ENCODE results near the gene KIF25. TPM values are rescaled to one million over a fixed set of nuclear protein-coding genes. Genes with fewer than 3 reads are reported as not detected.

KIF25 gene
- total and polyA plus RNA-seq, 4 donors, result 0.05 TPM; not detected in 3

DNA sequence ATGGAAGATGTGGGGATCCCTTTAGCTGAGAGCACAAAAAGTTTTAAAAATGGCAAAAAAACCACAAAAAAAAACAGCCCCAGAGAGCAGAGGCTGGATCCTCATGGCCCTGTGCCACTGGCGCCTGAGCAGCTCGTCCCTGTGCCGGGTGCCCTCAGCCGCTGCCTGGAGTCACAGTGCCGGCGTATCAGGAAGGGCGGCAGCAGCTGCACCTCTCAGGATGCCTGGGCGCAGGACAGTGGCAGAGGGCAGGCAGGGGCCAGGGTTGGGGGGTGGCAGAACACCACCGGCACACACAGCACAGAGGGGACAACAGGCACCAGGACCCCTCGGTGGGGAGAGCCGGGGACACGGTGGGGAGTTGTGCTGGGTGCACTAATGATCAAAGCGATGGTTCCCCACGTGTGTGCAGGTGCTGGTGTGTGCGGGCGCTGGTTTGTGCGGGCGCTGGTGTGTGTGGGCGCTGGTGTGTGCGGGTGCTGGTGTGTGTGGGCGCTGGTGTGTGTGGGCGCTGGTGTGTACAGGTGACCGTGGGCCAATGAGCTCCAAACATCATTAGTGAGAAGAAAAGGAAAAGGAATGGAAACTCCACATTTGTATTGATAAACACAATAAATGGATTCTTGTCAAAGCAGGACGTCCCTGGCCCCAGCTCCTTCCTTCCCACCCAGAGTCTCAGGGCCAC, 83.1 kb downstream of the KIF25 start:
- peaks cover 0 to 10% (median 3%) of the 10 kb centered on the region in 4 donors for H3K4me1 ChIP-seq (ENCODE audit: control insufficient read depth in 4 of 4, insufficient read depth in 4 of 4, low read length in 3 of 4)
- H3K27me3 ChIP-seq (ENCODE audit: control insufficient read depth in 4 of 4, insufficient read depth in 4 of 4, low read length in 3 of 4), result no peaks in the 10 kb centered on the region
- H3K36me3 ChIP-seq (ENCODE audit: control insufficient read depth in 4 of 4, insufficient read depth in 3 of 4, low read depth in 1 of 4, low read length in 3 of 4), result no peaks in the 10 kb centered on the region
- no peak for DNase-seq (ENCODE audit: low spot score)
- no peaks in the 10 kb centered on the region for H3K9me3 ChIP-seq (ENCODE audit: control insufficient read depth in 4 of 4, low read length in 3 of 4)
- TF ChIP-seq, protein P1, sequence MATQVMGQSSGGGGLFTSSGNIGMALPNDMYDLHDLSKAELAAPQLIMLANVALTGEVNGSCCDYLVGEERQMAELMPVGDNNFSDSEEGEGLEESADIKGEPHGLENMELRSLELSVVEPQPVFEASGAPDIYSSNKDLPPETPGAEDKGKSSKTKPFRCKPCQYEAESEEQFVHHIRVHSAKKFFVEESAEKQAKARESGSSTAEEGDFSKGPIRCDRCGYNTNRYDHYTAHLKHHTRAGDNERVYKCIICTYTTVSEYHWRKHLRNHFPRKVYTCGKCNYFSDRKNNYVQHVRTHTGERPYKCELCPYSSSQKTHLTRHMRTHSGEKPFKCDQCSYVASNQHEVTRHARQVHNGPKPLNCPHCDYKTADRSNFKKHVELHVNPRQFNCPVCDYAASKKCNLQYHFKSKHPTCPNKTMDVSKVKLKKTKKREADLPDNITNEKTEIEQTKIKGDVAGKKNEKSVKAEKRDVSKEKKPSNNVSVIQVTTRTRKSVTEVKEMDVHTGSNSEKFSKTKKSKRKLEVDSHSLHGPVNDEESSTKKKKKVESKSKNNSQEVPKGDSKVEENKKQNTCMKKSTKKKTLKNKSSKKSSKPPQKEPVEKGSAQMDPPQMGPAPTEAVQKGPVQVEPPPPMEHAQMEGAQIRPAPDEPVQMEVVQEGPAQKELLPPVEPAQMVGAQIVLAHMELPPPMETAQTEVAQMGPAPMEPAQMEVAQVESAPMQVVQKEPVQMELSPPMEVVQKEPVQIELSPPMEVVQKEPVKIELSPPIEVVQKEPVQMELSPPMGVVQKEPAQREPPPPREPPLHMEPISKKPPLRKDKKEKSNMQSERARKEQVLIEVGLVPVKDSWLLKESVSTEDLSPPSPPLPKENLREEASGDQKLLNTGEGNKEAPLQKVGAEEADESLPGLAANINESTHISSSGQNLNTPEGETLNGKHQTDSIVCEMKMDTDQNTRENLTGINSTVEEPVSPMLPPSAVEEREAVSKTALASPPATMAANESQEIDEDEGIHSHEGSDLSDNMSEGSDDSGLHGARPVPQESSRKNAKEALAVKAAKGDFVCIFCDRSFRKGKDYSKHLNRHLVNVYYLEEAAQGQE (IDR thresholded peaks at IDR 0.05), result no peak
- TF ChIP-seq RXRA (IDR thresholded peaks at IDR 0.05) (no peak), NR2F2 (IDR thresholded peaks at IDR 0.05) (no peak), YY1 (IDR thresholded peaks at IDR 0.05) (no peak), SP1 (IDR thresholded peaks at IDR 0.05) (no peak), HNF4G (IDR thresholded peaks at IDR 0.05) (no peak), TAF1 (conservative IDR thresholded peaks at IDR 0.05) (no peak), GABPA (IDR thresholded peaks at IDR 0.05 in 1 of 2, conservative IDR thresholded peaks at IDR 0.05 in 1 of 2) (no peak), JUND (IDR thresholded peaks at IDR 0.05) (no peak), FOXA1 (IDR thresholded peaks at IDR 0.05) (no peak), FOXA2 (IDR thresholded peaks at IDR 0.05) (no peak), RAD21 (IDR thresholded peaks at IDR 0.05) (no peak), EGR1 (IDR thresholded peaks at IDR 0.05; ENCODE audit: low read depth in 2 of 2) (no peak), HNF4A (conservative IDR thresholded peaks at IDR 0.05) (no peak)
- TF ChIP-seq, protein P2, sequence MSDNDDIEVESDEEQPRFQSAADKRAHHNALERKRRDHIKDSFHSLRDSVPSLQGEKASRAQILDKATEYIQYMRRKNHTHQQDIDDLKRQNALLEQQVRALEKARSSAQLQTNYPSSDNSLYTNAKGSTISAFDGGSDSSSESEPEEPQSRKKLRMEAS (IDR thresholded peaks at IDR 0.05), result no peak
- TF ChIP-seq, protein P3, sequence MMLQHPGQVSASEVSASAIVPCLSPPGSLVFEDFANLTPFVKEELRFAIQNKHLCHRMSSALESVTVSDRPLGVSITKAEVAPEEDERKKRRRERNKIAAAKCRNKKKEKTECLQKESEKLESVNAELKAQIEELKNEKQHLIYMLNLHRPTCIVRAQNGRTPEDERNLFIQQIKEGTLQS (IDR thresholded peaks at IDR 0.05), result no peak
- TF ChIP-seq, protein P4, sequence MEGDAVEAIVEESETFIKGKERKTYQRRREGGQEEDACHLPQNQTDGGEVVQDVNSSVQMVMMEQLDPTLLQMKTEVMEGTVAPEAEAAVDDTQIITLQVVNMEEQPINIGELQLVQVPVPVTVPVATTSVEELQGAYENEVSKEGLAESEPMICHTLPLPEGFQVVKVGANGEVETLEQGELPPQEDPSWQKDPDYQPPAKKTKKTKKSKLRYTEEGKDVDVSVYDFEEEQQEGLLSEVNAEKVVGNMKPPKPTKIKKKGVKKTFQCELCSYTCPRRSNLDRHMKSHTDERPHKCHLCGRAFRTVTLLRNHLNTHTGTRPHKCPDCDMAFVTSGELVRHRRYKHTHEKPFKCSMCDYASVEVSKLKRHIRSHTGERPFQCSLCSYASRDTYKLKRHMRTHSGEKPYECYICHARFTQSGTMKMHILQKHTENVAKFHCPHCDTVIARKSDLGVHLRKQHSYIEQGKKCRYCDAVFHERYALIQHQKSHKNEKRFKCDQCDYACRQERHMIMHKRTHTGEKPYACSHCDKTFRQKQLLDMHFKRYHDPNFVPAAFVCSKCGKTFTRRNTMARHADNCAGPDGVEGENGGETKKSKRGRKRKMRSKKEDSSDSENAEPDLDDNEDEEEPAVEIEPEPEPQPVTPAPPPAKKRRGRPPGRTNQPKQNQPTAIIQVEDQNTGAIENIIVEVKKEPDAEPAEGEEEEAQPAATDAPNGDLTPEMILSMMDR (IDR thresholded peaks at IDR 0.05; ENCODE audit: low read depth, low read length, missing input control), result no peak
- TF ChIP-seq, protein P5, sequence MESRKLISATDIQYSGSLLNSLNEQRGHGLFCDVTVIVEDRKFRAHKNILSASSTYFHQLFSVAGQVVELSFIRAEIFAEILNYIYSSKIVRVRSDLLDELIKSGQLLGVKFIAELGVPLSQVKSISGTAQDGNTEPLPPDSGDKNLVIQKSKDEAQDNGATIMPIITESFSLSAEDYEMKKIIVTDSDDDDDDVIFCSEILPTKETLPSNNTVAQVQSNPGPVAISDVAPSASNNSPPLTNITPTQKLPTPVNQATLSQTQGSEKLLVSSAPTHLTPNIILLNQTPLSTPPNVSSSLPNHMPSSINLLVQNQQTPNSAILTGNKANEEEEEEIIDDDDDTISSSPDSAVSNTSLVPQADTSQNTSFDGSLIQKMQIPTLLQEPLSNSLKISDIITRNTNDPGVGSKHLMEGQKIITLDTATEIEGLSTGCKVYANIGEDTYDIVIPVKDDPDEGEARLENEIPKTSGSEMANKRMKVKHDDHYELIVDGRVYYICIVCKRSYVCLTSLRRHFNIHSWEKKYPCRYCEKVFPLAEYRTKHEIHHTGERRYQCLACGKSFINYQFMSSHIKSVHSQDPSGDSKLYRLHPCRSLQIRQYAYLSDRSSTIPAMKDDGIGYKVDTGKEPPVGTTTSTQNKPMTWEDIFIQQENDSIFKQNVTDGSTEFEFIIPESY (IDR thresholded peaks at IDR 0.05), result no peak
- H3K27ac ChIP-seq (ENCODE audit: low read depth in 1 of 2, low read length in 2 of 2), result no peak overlapping the region
- H3K9ac ChIP-seq (ENCODE audit: low read depth in 1 of 2, low read length in 2 of 2), result no peak overlapping the region
- WGBS, result 92% methylated on average over 24 of the region's 24 CpGs
- H3K4me3 ChIP-seq (ENCODE audit: low read depth in 1 of 3, low read length in 3 of 3), result no peak overlapping the region
